CD4-positive, alpha-beta T cell (primary cell): ENCODE data around the gene TMEM204. TPM values are rescaled to one million over a fixed set of nuclear protein-coding genes. Genes with fewer than 3 reads are reported as not detected.

Source experiments
- ATAC-seq: fragments of 200-7000 bp; cut with Tn5 transposase; one replicate; pipeline ENCODE4 v1.10.0; 2022; ENCODE audit warnings: mild to moderate bottlenecking; ENCODE audit not compliant: poor library complexity
- CTCF ChIA-PET: fragments of 350-600 bp; sonication (Branson Sonifier 250); formaldehyde crosslinking; loops from one replicate; lab custom pipeline; 2021; ENCODE audit warnings: antibody characterized with exemption, inconsistent platforms; lab: Charles Lee
- POLR2A ChIA-PET: fragments of 350-600 bp; sonication (Branson Sonifier 250); formaldehyde crosslinking; loops from one replicate; lab custom pipeline; 2021; ENCODE audit warnings: antibody characterized with exemption, inconsistent platforms; lab: Charles Lee
- DNase-seq, 14 experiments: peaks; one replicate each; pipeline ENCODE4 v3.0.0-alpha.2; 2013 to 2020; ENCODE audit warnings: mixed read lengths in 2 of 14
- H3K27ac ChIP-seq, 2 donors: one replicate each; pipeline versions ENCODE4 v1.5.1 to v1.7.0; 2013; ENCODE audit warnings: low read length in 2 of 2, low read depth in 1 of 2, mild to moderate bottlenecking in 1 of 2
- H3K27me3 ChIP-seq, 2 experiments: 1 replicate in 1 of 2; 2 replicates in 1 of 2; pipeline versions ENCODE4 v1.6.1 to v1.7.0; 2013; ENCODE audit warnings: low read length in 2 of 2, control low read depth in 1 of 2, mild to moderate bottlenecking in 1 of 2, moderate library complexity in 1 of 2; ENCODE audit not compliant: insufficient read depth in 2 of 2, control insufficient read depth in 1 of 2
- H3K36me3 ChIP-seq: one replicate; pipeline ENCODE4 v1.6.1; 2013; ENCODE audit warnings: low read length, control low read depth; ENCODE audit not compliant: insufficient read depth
- H3K4me1 ChIP-seq: one replicate; pipeline ENCODE4 v1.6.1; 2013; ENCODE audit warnings: low read length, control low read depth; ENCODE audit not compliant: insufficient read depth
- H3K4me3 ChIP-seq: one replicate; pipeline ENCODE4 v1.5.1; 2013; ENCODE audit warnings: mild to moderate bottlenecking, low read length, moderate library complexity
- H3K9me3 ChIP-seq, 2 experiments: 1 replicate in 1 of 2; 2 replicates in 1 of 2; pipeline versions ENCODE4 v1.6.1 to v1.7.0; 2013; ENCODE audit warnings: low read length in 2 of 2, mild to moderate bottlenecking in 2 of 2, control low read depth in 1 of 2, moderate library complexity in 1 of 2; ENCODE audit not compliant: control insufficient read depth in 1 of 2, insufficient read depth in 1 of 2
- H3K27ac Mint-ChIP-seq: one replicate; pipeline ENCODE4 v1.8.0; 2020; ENCODE audit warnings: mixed read lengths
- H3K27me3 Mint-ChIP-seq: one replicate; pipeline ENCODE4 v1.8.0; 2021; ENCODE audit warnings: mixed read lengths
- H3K36me3 Mint-ChIP-seq: one replicate; pipeline ENCODE4 v1.8.0; 2021; ENCODE audit warnings: low read depth, mixed read lengths
- H3K4me1 Mint-ChIP-seq: one replicate; pipeline ENCODE4 v1.8.0; 2021; ENCODE audit warnings: low read depth, mixed read lengths
- H3K4me3 Mint-ChIP-seq: one replicate; pipeline ENCODE4 v1.8.0; 2020; ENCODE audit warnings: mild to moderate bottlenecking, mixed read lengths
- H3K9me3 Mint-ChIP-seq: one replicate; pipeline ENCODE4 v1.8.0; 2020; ENCODE audit warnings: mixed read lengths
- CTCF ChIP-seq: fragments of 200-600 bp; IDR thresholded peaks from one replicate; pipeline ENCODE4 v1.8.0; 2022; ENCODE audit warnings: antibody characterized with exemption, mild to moderate bottlenecking
- intact Hi-C, 2 experiments: fragments of 100-400 bp; cut with DNase I in 1 of 2; cut with micrococcal nuclease in 1 of 2; formaldehyde crosslinking; loops; one replicate each; pipeline versions ENCODE4 v1.15.1 to v1.9.0; 2023 to 2025; cut with DNase I, micrococcal nuclease
- total RNA-seq, 174 experiments: library from RNA in 2 of 174; stranded (reverse) in 2 of 174; gene quantifications; one replicate each; pipeline ENCODE4 v1.2.3 and lab custom pipeline; 2021 to 2026

The TMEM204 gene
- total RNA-seq, 2 experiments from 2014 or later: 20.5 to 22.1 TPM

- peaks cover 23% of the 10 kb centered on the region for H3K36me3 Mint-ChIP-seq
- no peaks in the 10 kb centered on the region for H3K9me3 ChIP-seq
- H3K4me1 ChIP-seq: peaks cover 64% of the 10 kb centered on the region
- H3K27me3 Mint-ChIP-seq: no peaks in the 10 kb centered on the region
- ATAC-seq: no peak
- no peaks in the 10 kb centered on the region for H3K9me3 Mint-ChIP-seq
- intact Hi-C loops: loop anchor here in 1 of 2 experiments (10.0 kb wide), 1 partner anchor 56 kb away; the partner anchor contains the start of gene CLCN7
- no peak for DNase-seq
- POLR2A ChIA-PET: no interaction called here
- no peak for TF ChIP-seq CTCF
- CTCF ChIA-PET: no interaction called here
- no peak overlapping the region for H3K27ac ChIP-seq
- H3K4me3 ChIP-seq: no peak overlapping the region
- H3K4me3 Mint-ChIP-seq: no peak overlapping the region
- H3K27ac Mint-ChIP-seq: peak overlapping the region; percentile 63
- H3K27me3 ChIP-seq: no peaks in the 10 kb centered on the region
- H3K36me3 ChIP-seq: peaks cover 9% of the 10 kb centered on the region
- peaks cover 54% of the 10 kb centered on the region for H3K4me1 Mint-ChIP-seq
Observed at GRCh38 chr16:1530883-1531637, 2.4 kb upstream of the TMEM204 start.

- peaks cover 55% of the 10 kb centered on the region for H3K4me1 Mint-ChIP-seq
- TF ChIP-seq CTCF: no peak
- H3K9me3 Mint-ChIP-seq: no peaks in the 10 kb centered on the region
- intact Hi-C loops: loop anchor here in 1 of 2 experiments (10.0 kb wide), 1 partner anchor 57 kb away; the partner anchor contains the start of gene CLCN7
- Histone ChIP-seq H3K27me3 (no peaks in the 10 kb centered on the region), H3K4me1 (peaks cover 64% of the 10 kb centered on the region), H3K27ac (no peak overlapping the region), H3K36me3 (peaks cover 14% of the 10 kb centered on the region), H3K9me3 (no peaks in the 10 kb centered on the region), H3K4me3 (no peak overlapping the region)
- H3K27ac Mint-ChIP-seq: peak overlapping the region; percentile 63
- no peak overlapping the region for H3K4me3 Mint-ChIP-seq
- no peaks in the 10 kb centered on the region for H3K27me3 Mint-ChIP-seq
- POLR2A ChIA-PET: no interaction called here
- CTCF ChIA-PET: no interaction called here
- no peak for DNase-seq
- no peak for ATAC-seq
- H3K36me3 Mint-ChIP-seq: peaks cover 28% of the 10 kb centered on the region
Observed at GRCh38 chr16:1531638-1531910, 1.9 kb upstream of the TMEM204 start.

GRCh38 chr16:1532081-1532760 is 1.2 kb upstream of the TMEM204 start:
- TF ChIP-seq CTCF: no peak
- no peaks in the 10 kb centered on the region for H3K9me3 Mint-ChIP-seq
- ChIA-PET POLR2A (interaction anchor here (0.7 to 4.2 kb wide), 5 partner anchors 9 to 112 kb away, joined by 3 to 34 read pairs (median 4); partner anchors contain the start of genes TELO2 and UQCC4), CTCF (no interaction called here)
- H3K27ac Mint-ChIP-seq: peak overlapping the region; percentile 98
- Histone ChIP-seq H3K27me3 (no peaks in the 10 kb centered on the region), H3K27ac (no peak overlapping the region), H3K9me3 (no peaks in the 10 kb centered on the region), H3K36me3 (peaks cover 21% of the 10 kb centered on the region), H3K4me1 (peaks cover 64% of the 10 kb centered on the region), H3K4me3 (no peak overlapping the region)
- intact Hi-C loops: loop anchor here in 1 of 2 experiments (10.0 kb wide), 1 partner anchor 57 kb away; the partner anchor contains the start of gene CLCN7
- H3K4me3 Mint-ChIP-seq: peak overlapping the region; percentile 99
- ATAC-seq (no peak), DNase-seq (no peak)
- peaks cover 55% of the 10 kb centered on the region for H3K4me1 Mint-ChIP-seq
- no peaks in the 10 kb centered on the region for H3K27me3 Mint-ChIP-seq
- peaks cover 35% of the 10 kb centered on the region for H3K36me3 Mint-ChIP-seq
